ENCODE measurements around the gene PDIK1L. TPM values are rescaled to one million over a fixed set of nuclear protein-coding genes. Genes with fewer than 3 reads are reported as not detected.

PDIK1L gene
- total RNA-seq, 1 experiment from 2014 or later: 3.0 TPM

- peak; percentile 85 for DNase-seq (ENCODE audit: low read depth)
Measured at GRCh38 chr1:26169669-26170471, 58.2 kb downstream of the PDIK1L start, which contains the start of gene ZNF593. ZNF593 (plus strand) TSS chr1:26169908; CDS start chr1:26169984, 76 bp downstream.

DNA sequence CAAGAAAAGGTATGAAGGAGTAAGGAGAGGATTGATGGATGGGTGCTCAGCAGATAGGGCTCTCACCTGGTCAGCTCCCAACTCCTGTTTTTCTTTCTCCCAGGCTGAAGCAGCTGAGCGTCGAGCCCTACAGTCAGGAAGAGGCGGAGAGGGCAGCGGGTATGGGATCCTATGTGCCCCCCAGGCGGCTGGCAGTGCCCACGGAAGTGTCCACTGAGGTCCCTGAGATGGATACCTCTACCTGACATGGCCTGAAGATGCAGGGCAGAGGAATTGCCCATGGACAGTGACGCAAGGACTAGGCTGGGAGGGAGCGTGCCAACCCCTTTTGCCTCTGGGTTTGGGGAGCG is 58.8 kb downstream of the PDIK1L start:
- DNase-seq (ENCODE audit: low read depth): no peak

- DNase-seq (ENCODE audit: low read depth): no peak
Measured at GRCh38 chr1:26171084-26172072, 59.8 kb downstream of the PDIK1L start, which contains the start of gene ZNF593OS. ZNF593OS (minus strand) TSS chr1:26171832; CDS start chr1:26171661, 171 bp downstream.

Other genes starting within 250 kb of the PDIK1L start
- 8.5 and 9.6 TPM in 2 replicates for gene PAQR7, start 236.1 kb upstream of the PDIK1L start, total RNA-seq (2014; rRNA removed)
- gene STMN1, start 205.4 kb upstream of the PDIK1L start, total RNA-seq (2014; rRNA removed): 253 and 288 TPM in 2 replicates
- gene PAFAH2, start 113.8 kb upstream of the PDIK1L start, total RNA-seq (2014; rRNA removed): 13.5 and 16.1 TPM in 2 replicates
- 1.0 and 1.2 TPM in 2 replicates for gene EXTL1, start 90.0 kb upstream of the PDIK1L start, total RNA-seq (2014; rRNA removed)
- not detected in 2 replicates for gene SLC30A2, start 65.7 kb upstream of the PDIK1L start, total RNA-seq (2014; rRNA removed)
- gene TRIM63, start 44.2 kb upstream of the PDIK1L start, total RNA-seq (2014; rRNA removed): not detected in 2 replicates
- gene FAM110D, start 47.3 kb downstream of the PDIK1L start, total RNA-seq (2014; rRNA removed): not detected in 2 replicates
- not detected in 2 replicates for gene C1orf232, start 57.1 kb downstream of the PDIK1L start, total RNA-seq (2014; rRNA removed)
- gene ZNF593, start 58.1 kb downstream of the PDIK1L start, total RNA-seq (2014; rRNA removed): 26.5 and 30.4 TPM in 2 replicates
- gene ZNF593OS, start 60.0 kb downstream of the PDIK1L start, total RNA-seq (2014; rRNA removed): not detected in 2 replicates
- gene CNKSR1, start 65.7 kb downstream of the PDIK1L start, total RNA-seq (2014; rRNA removed): 0.23 TPM in 1 of 2 replicates, not detected in the other
- gene CATSPER4, start 78.8 kb downstream of the PDIK1L start, total RNA-seq (2014; rRNA removed): not detected in 2 replicates
- 17.8 and 20.8 TPM in 2 replicates for gene CEP85, start 122.4 kb downstream of the PDIK1L start, total RNA-seq (2014; rRNA removed)
- gene SH3BGRL3, start 168.3 kb downstream of the PDIK1L start, total RNA-seq (2014; rRNA removed): 221 and 264 TPM in 2 replicates
- 5.1 and 5.2 TPM in 2 replicates for gene UBXN11, start 194.8 kb downstream of the PDIK1L start, total RNA-seq (2014; rRNA removed)
- not detected in 2 replicates for gene CD52, start 206.1 kb downstream of the PDIK1L start, total RNA-seq (2014; rRNA removed)
- gene CRYBG2, start 242.3 kb downstream of the PDIK1L start, total RNA-seq (2014; rRNA removed): not detected in 2 replicates